KBM-7 (cell line): ENCODE data around the gene RCL1.
"Not testable (repeated sequence)": the region's sequence is repeated elsewhere in the genome, so short reads cannot be mapped to it uniquely, and the experiment has no call there.

Experiments
- DNase-seq: peaks from one replicate; pipeline ENCODE4 v3.0.0-alpha.2; 2015
- in situ Hi-C: fragments of 300-500 bp; cut with MboI; formaldehyde crosslinking; loops from 2 replicates; pipeline ENCODE4 v1.14.3; 2020; ENCODE audit warnings: low sequenced_read_pairs, low pct_unique_long_range_greater_than_20kb, mixed read lengths

RCL1 gene

GRCh38 chr9:4901401-4902134 lies 108.8 kb downstream of the RCL1 start:
- in situ Hi-C loops, DNase-seq: not testable (repeated sequence)

GRCh38 chr9:4902135-4902475 lies 109.4 kb downstream of the RCL1 start:
- no peak for DNase-seq

GRCh38 chr9:4904322-4905134 lies 111.8 kb downstream of the RCL1 start:
- in situ Hi-C loops: no loop called here
- no peak for DNase-seq

More at GRCh38 chr9:4902135-4902475, 109.4 kb downstream of the RCL1 start:
- in situ Hi-C loops: no loop called here

- in situ Hi-C loops: no loop called here
- no peak for DNase-seq
These were observed 112.4 kb downstream of the RCL1 start for GRCh38 chr9:4905135-4905490.
